Adrenal gland (tissue), 12 donors: ENCODE results near the gene MFSD2A. TPM values are rescaled to one million over a fixed set of nuclear protein-coding genes. Genes with fewer than 3 reads are reported as not detected.

ENCODE experiments used
- DNase-seq, 7 donors: peaks; one replicate each; pipeline ENCODE4 v3.0.0-alpha.2; 2019 to 2020
- H3K27ac ChIP-seq, 5 donors: fragments of 200-600 bp; sonication (generic) in 4 of 5; 1 replicate in 3 of 5; 2 replicates in 2 of 5; pipeline versions ENCODE4 v1.5.1 to v1.8.0; 2016 to 2020; ENCODE audit warnings: mild to moderate bottlenecking in 1 of 5
- H3K27me3 ChIP-seq: fragments of 200-600 bp; 2 replicates; pipeline ENCODE4 v1.8.0; 2021
- H3K36me3 ChIP-seq, 2 donors: fragments of 200-600 bp; replicated peaks in 1 of 2; 1 replicate in 1 of 2; 2 replicates in 1 of 2; pipeline versions ENCODE4 v1.5.1 to v1.8.0; 2018 to 2022
- H3K4me1 ChIP-seq, 2 donors: fragments of 200-600 bp; replicated peaks in 1 of 2; 1 replicate in 1 of 2; 2 replicates in 1 of 2; pipeline versions ENCODE4 v1.5.1 to v1.8.0; 2018 to 2021
- H3K4me3 ChIP-seq, 4 donors: fragments of 200-600 bp; sonication (generic) in 3 of 4; one replicate each; pipeline ENCODE4 v1.5.1; 2016 to 2018
- H3K9me3 ChIP-seq, 3 donors: fragments of 200-600 bp; sonication (generic) in 1 of 3; replicated peaks in 1 of 3; 1 replicate in 2 of 3; 2 replicates in 1 of 3; pipeline versions ENCODE4 v1.5.1 to v1.8.0; 2016 to 2021
- POLR2A ChIP-seq, 2 donors: fragments of 450-650 bp; IDR thresholded peaks; one replicate each; pipeline ENCODE4 v1.6.1; 2017; ENCODE audit warnings: antibody characterized with exemption in 2 of 2, mild to moderate bottlenecking in 2 of 2, moderate library complexity in 1 of 2
- WGBS, 4 donors: extraction: QIAGEN DNeasy Blood & Tissue Kit in 2 of 4; methylation state at CpG; one replicate each; pipeline versions ENCODE4 v1.1.5 to v1.1.7; 2013 to 2017; 5-methylcytosine and 5-hydroxymethylcytosine counted together
- intact Hi-C, 2 donors: fragments of 100-400 bp; cut with DNase I; formaldehyde crosslinking; loops; one replicate each; pipeline versions ENCODE4 v1.14.1 to v1.15.0; 2022 to 2023
- polyA plus RNA-seq, 3 donors: library from polyadenylated mRNA; stranded (reverse); fragments of 200-250 nt in 2 of 3; fragments of 350-450 nt in 1 of 3; fragmentation: Illumina TruSeq in 1 of 3; extraction: RNeasy Lipid Tissue Mini Kit (QIAGEN cat#74804) in 1 of 3; gene quantifications; one replicate each; pipeline ENCODE4 v1.2.3, GENCODE V29; 2013 to 2014
- total RNA-seq, 9 donors: library from RNA; depleted of rRNA in 4 of 9; stranded (reverse); fragments of >200 nt in 4 of 9; fragments of 120-200 nt in 1 of 9; fragmentation: NEBNext Ultra II Directional in 1 of 9; extraction: Animal tissue kit (Norgen Biotek cat#: 25700) in 1 of 9; gene quantifications; one replicate each; pipeline versions ENCODE4 v1.1.0 to v1.2.4, GENCODE V29; 2013 to 2023
- TF ChIP-seq, protein P1 (sequence below), 6 experiments: fragments of 450-650 bp in 4 of 6; fragments of 200-600 bp in 2 of 6; sonication (generic) in 1 of 6; IDR thresholded peaks; 1 replicate in 5 of 6; 2 replicates in 1 of 6; pipeline versions ENCODE4 v1.5.1 to v1.8.0; 2016 to 2021; ENCODE audit warnings: antibody characterized with exemption in 6 of 6, mild to moderate bottlenecking in 2 of 6, moderate library complexity in 1 of 6
- donor health status: healthy with polysubstance abuse.
- donor health status: Bipolar disorder and iron deficiency.
- donor health status: DM: yes; HTN: yes; CAD: no.
- donor health status: DM: no; HTN: no; CAD: no.
- donor health status: DM: no; HTN: no; CAD: no.
- donor health status: DM: yes; HTN: yes; CAD: no.

Gene MFSD2A
- total and polyA plus RNA-seq, 12 donors, result 0.17 to 3.2 (median 1.3) TPM

- Histone ChIP-seq H3K4me3 (no peak overlapping the region), H3K27ac (no peak overlapping the region), H3K36me3 (no peaks in the 10 kb centered on the region), H3K27me3 (no peaks in the 10 kb centered on the region), H3K9me3 (no peaks in the 10 kb centered on the region), H3K4me1 (peaks cover 0 to 3% of the 10 kb centered on the region in 2 donors)
- no peak for DNase-seq
- WGBS, 4 donors, result 79 to 91% (median 84%) methylated on average over 2 of the region's 2 CpGs
- no peak for TF ChIP-seq POLR2A (IDR thresholded peaks at IDR 0.05)
- TF ChIP-seq, protein P1, sequence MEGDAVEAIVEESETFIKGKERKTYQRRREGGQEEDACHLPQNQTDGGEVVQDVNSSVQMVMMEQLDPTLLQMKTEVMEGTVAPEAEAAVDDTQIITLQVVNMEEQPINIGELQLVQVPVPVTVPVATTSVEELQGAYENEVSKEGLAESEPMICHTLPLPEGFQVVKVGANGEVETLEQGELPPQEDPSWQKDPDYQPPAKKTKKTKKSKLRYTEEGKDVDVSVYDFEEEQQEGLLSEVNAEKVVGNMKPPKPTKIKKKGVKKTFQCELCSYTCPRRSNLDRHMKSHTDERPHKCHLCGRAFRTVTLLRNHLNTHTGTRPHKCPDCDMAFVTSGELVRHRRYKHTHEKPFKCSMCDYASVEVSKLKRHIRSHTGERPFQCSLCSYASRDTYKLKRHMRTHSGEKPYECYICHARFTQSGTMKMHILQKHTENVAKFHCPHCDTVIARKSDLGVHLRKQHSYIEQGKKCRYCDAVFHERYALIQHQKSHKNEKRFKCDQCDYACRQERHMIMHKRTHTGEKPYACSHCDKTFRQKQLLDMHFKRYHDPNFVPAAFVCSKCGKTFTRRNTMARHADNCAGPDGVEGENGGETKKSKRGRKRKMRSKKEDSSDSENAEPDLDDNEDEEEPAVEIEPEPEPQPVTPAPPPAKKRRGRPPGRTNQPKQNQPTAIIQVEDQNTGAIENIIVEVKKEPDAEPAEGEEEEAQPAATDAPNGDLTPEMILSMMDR (IDR thresholded peaks at IDR 0.05), result no peak
- intact Hi-C loops, result no loop called here
Observed at GRCh38 chr1:39949891-39950290, 5.1 kb upstream of the MFSD2A start.

GRCh38 chr1:39951926-39952325 lies 3.0 kb upstream of the MFSD2A start:
- TF ChIP-seq POLR2A (IDR thresholded peaks at IDR 0.05), result no peak
- TF ChIP-seq, protein P1 (IDR thresholded peaks at IDR 0.05), result no peak
- Histone ChIP-seq H3K9me3 (no peaks in the 10 kb centered on the region), H3K36me3 (no peaks in the 10 kb centered on the region), H3K4me1 (peaks cover 12 to 16% of the 10 kb centered on the region in 2 donors), H3K27me3 (no peaks in the 10 kb centered on the region), H3K27ac (no peak overlapping the region), H3K4me3 (no peak overlapping the region)
- no peak for DNase-seq
- intact Hi-C loops, result no loop called here
- WGBS, 4 donors, result 65 to 80% (median 75%) methylated on average over 3 of the region's 3 CpGs

DNA sequence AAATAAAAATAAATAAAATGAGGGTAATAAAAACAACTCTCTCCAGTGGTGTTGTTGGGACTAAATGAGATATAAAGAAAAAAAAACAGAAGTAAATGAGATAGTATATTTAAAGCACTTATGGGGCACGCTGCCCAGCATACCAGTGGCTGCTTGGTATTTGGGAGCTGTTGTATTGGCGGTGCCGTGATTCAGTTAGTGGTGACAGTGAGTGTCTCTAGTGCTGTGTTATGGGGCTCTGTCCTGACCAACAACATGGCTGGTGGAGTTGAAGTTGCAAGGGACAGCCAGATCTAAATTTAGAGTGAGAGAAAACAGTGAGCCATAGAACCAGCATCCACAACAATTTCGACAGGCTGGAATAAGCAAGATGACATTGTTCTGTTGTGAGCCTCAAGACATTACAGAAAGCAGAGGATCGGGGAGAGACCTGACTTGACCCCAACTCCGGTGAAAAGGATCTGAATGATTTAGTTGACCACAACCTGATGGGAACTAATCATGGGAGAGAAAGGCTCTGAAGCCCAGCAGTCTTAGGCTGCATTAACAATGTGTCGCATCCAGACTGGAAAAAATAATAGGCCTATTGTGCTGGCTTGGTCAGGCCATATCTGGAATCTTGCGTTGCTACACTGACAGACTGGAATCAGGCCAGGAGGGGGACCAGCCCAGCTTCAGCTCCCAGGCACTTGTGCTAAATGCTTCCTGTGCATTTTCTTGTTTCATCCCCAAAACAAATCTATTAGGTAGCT lies 2.4 kb upstream of the MFSD2A start:
- H3K27me3 ChIP-seq, result no peaks in the 10 kb centered on the region
- no peaks in the 10 kb centered on the region for H3K36me3 ChIP-seq
- no peak overlapping the region for H3K27ac ChIP-seq
- TF ChIP-seq, protein P1 (IDR thresholded peaks at IDR 0.05), result no peak
- no peak for TF ChIP-seq POLR2A (IDR thresholded peaks at IDR 0.05)
- no peak for DNase-seq
- H3K4me3 ChIP-seq, result no peak overlapping the region
- 76 to 78% (median 76%) methylated on average over 8 of the region's 8 CpGs for WGBS, 4 donors
- no peaks in the 10 kb centered on the region for H3K9me3 ChIP-seq
- intact Hi-C loops, result no loop called here
- H3K4me1 ChIP-seq, result peaks cover 12 to 16% of the 10 kb centered on the region in 2 donors

DNA sequence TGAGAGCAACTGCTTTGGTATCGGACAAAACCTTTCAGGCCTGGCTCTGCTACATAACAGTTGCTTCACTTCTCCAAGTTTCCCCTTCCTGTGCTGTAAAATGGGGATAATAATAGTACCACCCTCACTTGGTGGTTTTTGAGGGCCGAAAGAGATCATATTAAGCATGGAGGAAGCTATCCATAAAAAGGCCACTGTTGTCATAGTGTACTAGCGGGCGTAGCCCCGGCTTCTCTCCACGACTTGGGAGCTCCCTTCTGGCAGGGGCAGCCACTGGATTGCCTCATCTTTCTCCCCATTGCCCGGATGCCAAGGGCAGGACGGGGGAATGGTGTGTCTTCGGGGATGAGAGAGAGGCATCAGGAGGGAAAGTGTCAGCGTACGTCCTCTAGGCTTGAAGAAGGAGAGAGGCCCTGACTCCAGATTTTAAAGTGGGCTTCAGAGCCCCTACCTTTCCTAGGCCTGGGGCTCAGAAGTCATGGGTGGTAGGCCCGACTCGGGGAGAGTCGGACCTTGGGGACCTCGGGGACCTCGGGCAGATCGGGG lies 548 bp upstream of the MFSD2A start:
- intact Hi-C loops, result no loop called here
- DNase-seq, result no peak
- TF ChIP-seq, protein P1 (IDR thresholded peaks at IDR 0.05), result no peak
- H3K4me1 ChIP-seq, result peaks cover 12 to 16% of the 10 kb centered on the region in 2 donors
- no peak overlapping the region for H3K27ac ChIP-seq
- 46 to 74% (median 52%) methylated on average over 8 to 17 of the region's 17 CpGs for WGBS, 4 donors
- H3K9me3 ChIP-seq, result no peaks in the 10 kb centered on the region
- no peaks in the 10 kb centered on the region for H3K27me3 ChIP-seq
- peak overlapping the region in 1 of 4 donors; percentile 31 for H3K4me3 ChIP-seq
- no peaks in the 10 kb centered on the region for H3K36me3 ChIP-seq
